GM18498 (cell line): ENCODE results near the gene ADCY1.

ENCODE experiments used
- ATAC-seq: cut with Tn5 transposase; IDR thresholded peaks from one replicate; pipeline ENCODE4 v1.9.1; 2021; ENCODE audit warnings: mild to moderate bottlenecking, moderate library complexity; ENCODE audit not compliant: unreplicated experiment

The ADCY1 gene

GRCh38 chr7:45649560-45650346, 75.6 kb downstream of the ADCY1 start:
- ATAC-seq: no peak

GRCh38 chr7:45650404-45651394, 76.5 kb downstream of the ADCY1 start:
- no peak for ATAC-seq

- no peak for ATAC-seq
Observed at GRCh38 chr7:45651540-45651939, 77.4 kb downstream of the ADCY1 start.

- no peak for ATAC-seq
Observed at GRCh38 chr7:45652630-45653029, 78.5 kb downstream of the ADCY1 start.

GRCh38 chr7:45653209-45653907, 79.2 kb downstream of the ADCY1 start:
- no peak for ATAC-seq

- no peak for ATAC-seq
Observed at GRCh38 chr7:45654341-45654740, 80.2 kb downstream of the ADCY1 start.

GRCh38 chr7:45655539-45655938, 81.4 kb downstream of the ADCY1 start:
- no peak for ATAC-seq

- ATAC-seq: no peak
Observed at GRCh38 chr7:45656431-45656830, 82.3 kb downstream of the ADCY1 start.

- ATAC-seq: no peak
Observed at GRCh38 chr7:45657136-45657889, 83.1 kb downstream of the ADCY1 start.

GRCh38 chr7:45657890-45658715, 83.9 kb downstream of the ADCY1 start:
- no peak for ATAC-seq

- ATAC-seq: no peak
Observed at GRCh38 chr7:45658716-45659495, 84.7 kb downstream of the ADCY1 start.

GRCh38 chr7:45659496-45660139, 85.5 kb downstream of the ADCY1 start:
- ATAC-seq: no peak

- no peak for ATAC-seq
Observed at GRCh38 chr7:45660201-45660900, 86.2 kb downstream of the ADCY1 start.

GRCh38 chr7:45660901-45661211, 86.7 kb downstream of the ADCY1 start:
- ATAC-seq: no peak

- no peak for ATAC-seq
Observed at GRCh38 chr7:45661302-45661995, 87.3 kb downstream of the ADCY1 start.

GRCh38 chr7:45662018-45662417, 87.8 kb downstream of the ADCY1 start:
- ATAC-seq: no peak

- no peak for ATAC-seq
Observed at GRCh38 chr7:45662540-45663166, 88.5 kb downstream of the ADCY1 start.
